ENCODE data around the gene RBM6. TPM values are rescaled to one million over a fixed set of nuclear protein-coding genes. Genes with fewer than 3 reads are reported as not detected.

Gene RBM6
- total RNA-seq, 2 experiments from 2014 or later = 99.3 to 106 TPM

GRCh38 chr3:49900491-49901153, 39.3 kb upstream of the RBM6 start:
- ATAC-seq (ENCODE audit: poor library complexity) = no peak
- no peak for DNase-seq
- Mint-ChIP-seq H3K27ac (no peak overlapping the region), H3K9me3 (no peaks in the 10 kb centered on the region), H3K27me3 (no peaks in the 10 kb centered on the region), H3K4me3 (no peak overlapping the region), H3K4me1 (ENCODE audit: low read depth) (peaks cover 15% of the 10 kb centered on the region), H3K36me3 (ENCODE audit: low read depth) (no peaks in the 10 kb centered on the region)
- H3K27ac ChIP-seq (ENCODE audit: low read depth in 1 of 2, low read length in 2 of 2) = no peak overlapping the region
- H3K36me3 ChIP-seq (ENCODE audit: insufficient read depth, low read length) = no peaks in the 10 kb centered on the region
- no peak overlapping the region for H3K4me3 ChIP-seq (ENCODE audit: low read length)
- ChIA-PET CTCF (no interaction called here), POLR2A (no interaction called here)
- H3K27me3 ChIP-seq (ENCODE audit: control insufficient read depth in 1 of 2, insufficient read depth in 2 of 2, low read length in 2 of 2) = no peaks in the 10 kb centered on the region
- intact Hi-C loops (cut with DNase I, micrococcal nuclease) = loop anchor here in 1 of 2 experiments (5.0 kb wide), 2 partner anchors 42 to 113 kb away; partner anchors contain the start of genes IP6K1 and RBM6
- no peaks in the 10 kb centered on the region for H3K9me3 ChIP-seq (ENCODE audit: control insufficient read depth in 1 of 2, insufficient read depth in 1 of 2, low read length in 2 of 2)
- TF ChIP-seq CTCF (IDR thresholded peaks at IDR 0.05) = no peak
- peaks cover 25% of the 10 kb centered on the region for H3K4me1 ChIP-seq (ENCODE audit: insufficient read depth, low read length)

GRCh38 chr3:49901366-49902339, 38.3 kb upstream of the RBM6 start:
- H3K27ac Mint-ChIP-seq = no peak overlapping the region
- H3K27ac ChIP-seq (ENCODE audit: low read depth in 1 of 2, low read length in 2 of 2) = no peak overlapping the region
- no peaks in the 10 kb centered on the region for H3K27me3 Mint-ChIP-seq
- no peaks in the 10 kb centered on the region for H3K27me3 ChIP-seq (ENCODE audit: control insufficient read depth in 1 of 2, insufficient read depth in 2 of 2, low read length in 2 of 2)
- no peak overlapping the region for H3K4me3 ChIP-seq (ENCODE audit: low read length)
- no peaks in the 10 kb centered on the region for H3K36me3 Mint-ChIP-seq (ENCODE audit: low read depth)
- H3K36me3 ChIP-seq (ENCODE audit: insufficient read depth, low read length) = no peaks in the 10 kb centered on the region
- H3K4me1 ChIP-seq (ENCODE audit: insufficient read depth, low read length) = peaks cover 35% of the 10 kb centered on the region
- no peaks in the 10 kb centered on the region for H3K9me3 ChIP-seq (ENCODE audit: control insufficient read depth in 1 of 2, insufficient read depth in 1 of 2, low read length in 2 of 2)
- ChIA-PET CTCF (no interaction called here), POLR2A (interaction anchor here (0.6 to 1.0 kb wide), 3 partner anchors 28 to 116 kb away, joined by 3 read pairs; partner anchors contain the start of genes INKA1, IP6K1 and MON1A)
- peaks cover 26% of the 10 kb centered on the region for H3K4me1 Mint-ChIP-seq (ENCODE audit: low read depth)
- no peak for TF ChIP-seq CTCF (IDR thresholded peaks at IDR 0.05)
- intact Hi-C loops (cut with DNase I, micrococcal nuclease) = loop anchor here in 1 of 2 experiments (5.0 kb wide), 2 partner anchors 41 to 114 kb away; partner anchors contain the start of genes IP6K1 and RBM6
- no peak overlapping the region for H3K4me3 Mint-ChIP-seq
- DNase-seq (peak in 1 of 14 experiments; percentile 27), ATAC-seq (ENCODE audit: poor library complexity) (no peak)
- no peaks in the 10 kb centered on the region for H3K9me3 Mint-ChIP-seq

- Mint-ChIP-seq H3K4me1 (ENCODE audit: low read depth) (peaks cover 33% of the 10 kb centered on the region), H3K27me3 (no peaks in the 10 kb centered on the region), H3K27ac (no peak overlapping the region), H3K9me3 (no peaks in the 10 kb centered on the region), H3K36me3 (ENCODE audit: low read depth) (no peaks in the 10 kb centered on the region), H3K4me3 (no peak overlapping the region)
- Histone ChIP-seq H3K9me3 (ENCODE audit: control insufficient read depth in 1 of 2, insufficient read depth in 1 of 2, low read length in 2 of 2) (no peaks in the 10 kb centered on the region), H3K4me1 (ENCODE audit: insufficient read depth, low read length) (peaks cover 39% of the 10 kb centered on the region), H3K36me3 (ENCODE audit: insufficient read depth, low read length) (no peaks in the 10 kb centered on the region), H3K4me3 (ENCODE audit: low read length) (no peak overlapping the region), H3K27ac (ENCODE audit: low read depth in 1 of 2, low read length in 2 of 2) (no peak overlapping the region), H3K27me3 (ENCODE audit: control insufficient read depth in 1 of 2, insufficient read depth in 2 of 2, low read length in 2 of 2) (no peaks in the 10 kb centered on the region)
- DNase-seq = no peak
- CTCF ChIA-PET = interaction anchor here (0.6 kb wide), 1 partner anchor 43 kb away, joined by 3 read pairs; no protein-coding TSS in a partner anchor
- POLR2A ChIA-PET = interaction anchor here (1.0 kb wide), 1 partner anchor 99 kb away, joined by 3 read pairs; the partner anchor contains the start of gene INKA1
- no peak for ATAC-seq (ENCODE audit: poor library complexity)
- no peak for TF ChIP-seq CTCF (IDR thresholded peaks at IDR 0.05)
- intact Hi-C loops (cut with DNase I, micrococcal nuclease) = loop anchor here in 1 of 2 experiments (5.0 kb wide), 2 partner anchors 40 to 115 kb away; partner anchors contain the start of genes IP6K1 and RBM6
These were observed 37.2 kb upstream of the RBM6 start for GRCh38 chr3:49902511-49903345.

Data from CD4-positive, alpha-beta T cell (primary cell).